ENCODE data around the gene ZCCHC14. TPM values are rescaled to one million over a fixed set of nuclear protein-coding genes. Genes with fewer than 3 reads are reported as not detected.

ZCCHC14 gene
- total and polyA plus RNA-seq, 2 experiments from 2014 or later = 4.3 to 14.5 TPM

DNA sequence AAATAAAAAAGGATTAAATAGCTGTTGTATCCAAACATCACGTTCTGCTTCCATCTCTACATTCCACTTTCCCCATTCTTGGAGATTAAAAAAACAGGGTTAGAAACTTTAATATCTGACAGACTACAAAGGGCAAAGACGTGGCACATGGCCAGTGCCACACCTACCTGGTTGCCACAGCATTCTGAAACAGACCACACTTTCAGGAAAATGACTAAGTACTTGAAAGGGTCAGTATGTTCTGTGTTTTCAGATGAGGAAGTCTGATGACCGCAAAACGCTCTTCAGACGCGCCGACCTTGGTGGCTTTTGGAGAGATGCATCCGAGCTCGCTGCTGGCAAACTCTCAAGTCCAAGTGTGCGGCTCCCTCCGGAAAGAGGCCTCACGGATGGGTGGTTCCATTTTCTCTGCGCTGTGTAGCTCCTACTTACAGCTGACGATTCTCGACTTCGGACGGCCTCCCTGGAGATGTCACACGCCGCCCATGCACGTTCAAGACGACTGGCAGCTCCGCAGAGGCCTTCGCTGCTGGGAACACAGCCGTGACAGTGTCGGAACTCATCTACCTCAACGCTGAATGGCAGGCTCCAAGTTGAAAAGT lies 85.2 kb downstream of the ZCCHC14 start:
- Histone ChIP-seq H3K9me3 (ENCODE audit: low read depth) (no peaks in the 10 kb centered on the region), H3K4me1 (ENCODE audit: insufficient read depth) (no peaks in the 10 kb centered on the region), H3K36me3 (replicated peaks; ENCODE audit: insufficient read depth, low read depth) (no peaks in the 10 kb centered on the region), H3K27me3 (no peaks in the 10 kb centered on the region), H3K9me2 (replicated peaks; ENCODE audit: insufficient read depth) (no peaks in the 10 kb centered on the region), H3K4me3 (no peak overlapping the region), H3K79me2 (no peaks in the 10 kb centered on the region), H3K27ac (no peak overlapping the region), H3K4me2 (no peak overlapping the region), H4K20me1 (ENCODE audit: insufficient read depth, poor library complexity, severe bottlenecking) (no peaks in the 10 kb centered on the region), H2AFZ (no peak overlapping the region)
- no peak for TF ChIP-seq EZH2phosphoT487 (IDR thresholded peaks at IDR 0.05; ENCODE audit: low read depth, severe bottlenecking, unreplicated experiment)
- no peak for TF ChIP-seq EZH2 (IDR thresholded peaks at IDR 0.05; ENCODE audit: borderline replicate concordance)
- TF ChIP-seq CTCF (IDR thresholded peaks at IDR 0.05; ENCODE audit: poor library complexity) = no peak
- WGBS (ENCODE audit: low lambda C conversion rate, missing lambda C conversion rate) = 91% methylated on average over 26 of the region's 26 CpGs
- no peak for DNase-seq (ENCODE audit: low spot score)

GRCh38 chr16:87406495-87407088 lies 86.2 kb downstream of the ZCCHC14 start:
- DNase-seq (ENCODE audit: low spot score) = no peak
- Histone ChIP-seq H3K9me3 (ENCODE audit: low read depth) (no peaks in the 10 kb centered on the region), H3K4me1 (ENCODE audit: insufficient read depth) (no peaks in the 10 kb centered on the region), H3K9me2 (replicated peaks; ENCODE audit: insufficient read depth) (no peaks in the 10 kb centered on the region), H3K79me2 (no peaks in the 10 kb centered on the region), H3K27ac (no peak overlapping the region), H3K36me3 (replicated peaks; ENCODE audit: insufficient read depth, low read depth) (no peaks in the 10 kb centered on the region), H3K27me3 (no peaks in the 10 kb centered on the region), H4K20me1 (ENCODE audit: insufficient read depth, poor library complexity, severe bottlenecking) (no peaks in the 10 kb centered on the region), H2AFZ (no peak overlapping the region), H3K4me3 (no peak overlapping the region), H3K4me2 (no peak overlapping the region)
- WGBS (ENCODE audit: low lambda C conversion rate, missing lambda C conversion rate) = 97% methylated on average over 14 of the region's 14 CpGs
- no peak for TF ChIP-seq CTCF (IDR thresholded peaks at IDR 0.05; ENCODE audit: poor library complexity)
- no peak for TF ChIP-seq EZH2 (IDR thresholded peaks at IDR 0.05; ENCODE audit: borderline replicate concordance)

GRCh38 chr16:87404764-87405625 lies 87.8 kb downstream of the ZCCHC14 start:
- no peak overlapping the region for H3K27ac ChIP-seq
- H3K4me1 ChIP-seq (ENCODE audit: insufficient read depth) = no peaks in the 10 kb centered on the region
- WGBS (ENCODE audit: low lambda C conversion rate, missing lambda C conversion rate) = 97% methylated on average over 19 of the region's 19 CpGs
- no peak overlapping the region for H2AFZ ChIP-seq
- peaks cover 4% of the 10 kb centered on the region for H3K79me2 ChIP-seq
- no peaks in the 10 kb centered on the region for H3K9me2 ChIP-seq (replicated peaks; ENCODE audit: insufficient read depth)
- no peak overlapping the region for H3K4me2 ChIP-seq
- no peaks in the 10 kb centered on the region for H3K27me3 ChIP-seq
- no peaks in the 10 kb centered on the region for H4K20me1 ChIP-seq (ENCODE audit: insufficient read depth, poor library complexity, severe bottlenecking)
- H3K4me3 ChIP-seq = no peak overlapping the region
- H3K36me3 ChIP-seq (replicated peaks; ENCODE audit: insufficient read depth, low read depth) = no peaks in the 10 kb centered on the region
- DNase-seq (ENCODE audit: low spot score) = no peak
- no peaks in the 10 kb centered on the region for H3K9me3 ChIP-seq (ENCODE audit: low read depth)
- no peak for TF ChIP-seq CTCF (IDR thresholded peaks at IDR 0.05; ENCODE audit: poor library complexity)
- TF ChIP-seq EZH2 (IDR thresholded peaks at IDR 0.05; ENCODE audit: borderline replicate concordance) = no peak
- TF ChIP-seq EZH2phosphoT487 (IDR thresholded peaks at IDR 0.05; ENCODE audit: low read depth, severe bottlenecking, unreplicated experiment) = no peak

All from hepatocyte (in vitro differentiated cells).